Vagina (tissue), 2 donors: ENCODE measurements around the gene TRPM2. TPM values are rescaled to one million over a fixed set of nuclear protein-coding genes. Genes with fewer than 3 reads are reported as not detected.

ENCODE experiments used
- DNase-seq, 2 donors: peaks; one replicate each; pipeline ENCODE4 v3.0.0-alpha.2; 2017; ENCODE audit errors: extremely low spot score in 2 of 2
- H3K27ac ChIP-seq: fragments of 200-600 bp; sonication (generic); one replicate; pipeline ENCODE4 v1.5.1; 2019
- H3K27me3 ChIP-seq: fragments of 200-600 bp; sonication (generic); one replicate; pipeline ENCODE4 v1.5.1; 2019
- H3K36me3 ChIP-seq, 2 donors: fragments of 200-600 bp; sonication (generic); one replicate each; pipeline ENCODE4 v1.5.1; 2017 to 2019
- H3K4me1 ChIP-seq: fragments of 200-600 bp; sonication (generic); one replicate; pipeline ENCODE4 v1.5.1; 2019
- H3K4me3 ChIP-seq, 2 donors: fragments of 200-600 bp; sonication (generic); 1 replicate in 1 of 2; 2 replicates in 1 of 2; pipeline ENCODE4 v1.5.1; 2016 to 2019
- H3K9me3 ChIP-seq: fragments of 200-600 bp; sonication (generic); one replicate; pipeline ENCODE4 v1.5.1; 2019
- POLR2A ChIP-seq, 2 donors: fragments of 450-650 bp; IDR thresholded peaks; one replicate each; pipeline ENCODE4 v1.6.1; 2017; ENCODE audit warnings: antibody characterized with exemption in 2 of 2, mild to moderate bottlenecking in 2 of 2, moderate library complexity in 2 of 2
- POLR2AphosphoS5 ChIP-seq, 2 donors: sonication (generic); formaldehyde crosslinking; IDR thresholded peaks; one replicate each; pipeline ENCODE4 v1.9.0; 2017; ENCODE audit warnings: antibody characterized with exemption in 2 of 2, mild to moderate bottlenecking in 2 of 2, low read depth in 1 of 2; ENCODE audit not compliant: insufficient read depth in 1 of 2
- intact Hi-C: fragments of 100-400 bp; cut with DNase I; formaldehyde crosslinking; loops from one replicate; pipeline ENCODE4 v1.15.1; 2023
- total RNA-seq: library from RNA; depleted of rRNA; stranded (reverse); fragments of >200 nt; gene quantifications from one replicate; pipeline ENCODE4 v1.2.3, GENCODE V29; 2016
- TF ChIP-seq, protein P1 (sequence below), 3 experiments: fragments of 450-650 bp in 2 of 3; fragments of 200-600 bp in 1 of 3; sonication (generic) in 1 of 3; IDR thresholded peaks; one replicate each; pipeline ENCODE4 v1.5.1; 2017 to 2019; ENCODE audit warnings: antibody characterized with exemption in 3 of 3, mild to moderate bottlenecking in 2 of 3, moderate library complexity in 2 of 3

TRPM2 gene
- total RNA-seq, 1 donor from 2014 or later = 2.2 TPM

DNA sequence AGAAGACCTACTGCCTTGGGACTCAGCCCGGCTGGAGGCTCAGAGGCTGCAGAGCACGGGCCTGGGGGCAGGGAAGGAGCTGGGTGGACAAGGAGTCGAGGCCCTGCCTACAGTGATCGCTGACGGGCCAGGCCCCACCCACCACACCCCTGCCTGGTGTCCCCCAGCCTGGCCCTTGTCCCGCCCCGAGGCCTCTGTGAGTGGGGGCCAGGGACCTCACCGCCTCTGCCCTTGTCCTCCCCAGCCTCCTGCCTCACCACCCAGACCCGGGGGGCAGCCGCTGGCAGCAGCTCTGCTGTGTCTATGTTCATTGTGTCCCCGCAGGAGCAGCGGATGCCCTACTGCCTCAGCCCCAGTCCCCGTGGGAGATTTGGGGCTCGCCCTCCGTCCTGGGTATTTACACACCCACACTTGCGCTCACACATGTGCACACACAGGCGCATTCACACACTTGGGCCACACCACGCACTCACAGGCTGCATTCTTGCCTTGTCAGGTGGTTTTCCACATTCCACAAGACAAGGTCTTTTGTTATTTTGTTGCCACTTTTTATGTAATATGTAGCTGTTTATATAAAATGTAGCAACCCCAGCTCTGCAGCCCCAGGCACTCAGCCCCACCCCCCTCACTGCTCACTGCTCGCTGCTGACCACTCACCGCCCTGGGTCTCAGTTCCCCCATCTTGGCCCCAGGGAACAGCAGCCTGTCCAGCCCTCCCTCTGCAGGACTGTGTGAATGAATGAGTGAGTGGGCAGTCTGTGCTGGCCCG lies 46.3 kb upstream of the TRPM2 start:
- H3K27me3 ChIP-seq = no peaks in the 10 kb centered on the region
- no peaks in the 10 kb centered on the region for H3K9me3 ChIP-seq
- H3K4me1 ChIP-seq = peaks cover 39% of the 10 kb centered on the region
- intact Hi-C loops = no loop called here
- no peak for TF ChIP-seq POLR2A (IDR thresholded peaks at IDR 0.05)
- TF ChIP-seq, protein P1, sequence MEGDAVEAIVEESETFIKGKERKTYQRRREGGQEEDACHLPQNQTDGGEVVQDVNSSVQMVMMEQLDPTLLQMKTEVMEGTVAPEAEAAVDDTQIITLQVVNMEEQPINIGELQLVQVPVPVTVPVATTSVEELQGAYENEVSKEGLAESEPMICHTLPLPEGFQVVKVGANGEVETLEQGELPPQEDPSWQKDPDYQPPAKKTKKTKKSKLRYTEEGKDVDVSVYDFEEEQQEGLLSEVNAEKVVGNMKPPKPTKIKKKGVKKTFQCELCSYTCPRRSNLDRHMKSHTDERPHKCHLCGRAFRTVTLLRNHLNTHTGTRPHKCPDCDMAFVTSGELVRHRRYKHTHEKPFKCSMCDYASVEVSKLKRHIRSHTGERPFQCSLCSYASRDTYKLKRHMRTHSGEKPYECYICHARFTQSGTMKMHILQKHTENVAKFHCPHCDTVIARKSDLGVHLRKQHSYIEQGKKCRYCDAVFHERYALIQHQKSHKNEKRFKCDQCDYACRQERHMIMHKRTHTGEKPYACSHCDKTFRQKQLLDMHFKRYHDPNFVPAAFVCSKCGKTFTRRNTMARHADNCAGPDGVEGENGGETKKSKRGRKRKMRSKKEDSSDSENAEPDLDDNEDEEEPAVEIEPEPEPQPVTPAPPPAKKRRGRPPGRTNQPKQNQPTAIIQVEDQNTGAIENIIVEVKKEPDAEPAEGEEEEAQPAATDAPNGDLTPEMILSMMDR (IDR thresholded peaks at IDR 0.05) = no peak
- TF ChIP-seq POLR2AphosphoS5 (IDR thresholded peaks at IDR 0.05; ENCODE audit: insufficient read depth in 1 of 2, low read depth in 1 of 2) = no peak
- no peak overlapping the region for H3K27ac ChIP-seq
- DNase-seq = no peak
- peaks cover 0 to 26% of the 10 kb centered on the region in 2 donors for H3K36me3 ChIP-seq
- no peak overlapping the region for H3K4me3 ChIP-seq

DNA sequence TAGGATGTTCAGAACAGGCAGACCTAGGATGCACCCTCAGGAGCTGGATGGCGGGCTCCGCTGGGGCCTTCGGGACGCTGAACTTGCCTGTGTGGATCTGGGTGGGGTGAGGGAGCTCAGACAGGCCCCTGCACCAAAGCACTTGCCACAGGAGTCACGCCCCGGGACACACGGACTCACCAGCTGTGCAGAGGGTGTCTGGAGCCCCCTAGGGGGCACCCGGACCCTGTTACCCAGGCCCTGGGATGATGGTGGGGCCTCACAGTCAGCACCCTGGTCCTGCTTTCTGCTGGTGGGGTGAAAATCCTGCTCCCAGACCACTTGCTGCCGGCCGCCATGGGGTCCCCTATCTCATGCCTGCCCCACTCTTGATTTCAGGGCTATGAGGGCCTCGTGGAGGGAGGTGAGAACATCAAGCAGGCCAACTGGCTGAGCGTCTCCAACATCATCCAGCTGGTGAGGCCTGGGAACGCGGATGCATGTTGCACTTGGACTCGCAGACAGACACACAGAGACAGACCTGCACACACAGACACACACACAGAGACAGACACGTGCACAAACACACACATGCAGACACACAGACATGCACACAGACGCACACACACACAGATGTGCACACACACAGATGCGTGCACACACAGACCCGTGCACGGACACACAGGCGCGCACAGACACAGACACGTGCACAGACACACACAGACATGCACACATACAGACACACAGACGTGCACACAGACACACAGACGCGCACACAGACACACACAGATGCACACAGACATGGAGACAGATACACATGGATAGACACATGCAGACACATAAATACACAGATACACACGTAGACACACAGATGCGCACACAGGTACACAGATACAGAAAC lies 42.6 kb upstream of the TRPM2 start:
- Histone ChIP-seq H3K4me1 (peaks cover 6% of the 10 kb centered on the region), H3K9me3 (no peaks in the 10 kb centered on the region), H3K27ac (no peak overlapping the region), H3K4me3 (no peak overlapping the region), H3K36me3 (peaks cover 0 to 44% of the 10 kb centered on the region in 2 donors), H3K27me3 (no peaks in the 10 kb centered on the region)
- intact Hi-C loops = loop anchor here (10.0 kb wide), 1 partner anchor 506 kb away; no protein-coding TSS in a partner anchor
- DNase-seq = no peak
- TF ChIP-seq, protein P1 (IDR thresholded peaks at IDR 0.05) = no peak
- TF ChIP-seq POLR2A (IDR thresholded peaks at IDR 0.05) = no peak
- no peak for TF ChIP-seq POLR2AphosphoS5 (IDR thresholded peaks at IDR 0.05; ENCODE audit: insufficient read depth in 1 of 2, low read depth in 1 of 2)

DNA sequence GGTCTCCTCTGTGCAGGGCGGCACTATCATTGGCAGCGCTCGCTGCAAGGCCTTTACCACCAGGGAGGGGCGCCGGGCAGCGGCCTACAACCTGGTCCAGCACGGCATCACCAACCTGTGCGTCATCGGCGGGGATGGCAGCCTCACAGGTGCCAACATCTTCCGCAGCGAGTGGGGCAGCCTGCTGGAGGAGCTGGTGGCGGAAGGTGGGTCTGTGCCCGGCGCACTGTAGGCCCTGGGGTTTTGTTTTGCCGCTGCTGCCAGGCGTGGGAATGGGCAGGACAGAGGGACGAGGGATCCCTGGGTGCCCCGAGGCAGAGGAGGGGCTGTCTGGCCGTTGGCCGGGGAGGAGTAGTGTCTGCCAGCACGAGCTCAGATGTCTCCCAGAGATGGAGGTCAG lies 41.3 kb upstream of the TRPM2 start:
- Histone ChIP-seq H3K36me3 (peaks cover 0 to 48% of the 10 kb centered on the region in 2 donors), H3K4me1 (no peaks in the 10 kb centered on the region), H3K4me3 (no peak overlapping the region), H3K27ac (no peak overlapping the region), H3K27me3 (no peaks in the 10 kb centered on the region), H3K9me3 (no peaks in the 10 kb centered on the region)
- intact Hi-C loops = loop anchor here (10.0 kb wide), 1 partner anchor 507 kb away; no protein-coding TSS in a partner anchor
- TF ChIP-seq, protein P1 (IDR thresholded peaks at IDR 0.05) = no peak
- TF ChIP-seq POLR2AphosphoS5 (IDR thresholded peaks at IDR 0.05; ENCODE audit: insufficient read depth in 1 of 2, low read depth in 1 of 2) (no peak), POLR2A (IDR thresholded peaks at IDR 0.05) (no peak)
- no peak for DNase-seq

DNA sequence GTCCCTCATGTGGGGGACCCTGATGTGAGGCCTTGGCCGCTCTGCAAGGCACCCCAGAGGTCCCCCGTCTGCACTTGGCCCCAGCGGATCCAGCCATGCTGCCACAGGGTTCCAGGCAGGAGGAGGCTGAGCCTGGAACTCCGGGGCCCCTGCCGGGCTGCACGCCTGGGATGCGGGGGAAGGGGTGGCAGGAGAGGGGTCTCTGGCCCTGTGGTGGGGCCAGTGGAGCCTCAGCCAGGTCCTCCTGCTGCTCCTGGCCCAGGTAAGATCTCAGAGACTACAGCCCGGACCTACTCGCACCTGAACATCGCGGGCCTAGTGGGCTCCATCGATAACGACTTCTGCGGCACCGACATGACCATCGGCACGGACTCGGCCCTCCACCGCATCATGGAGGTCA lies 40.7 kb upstream of the TRPM2 start:
- Histone ChIP-seq H3K36me3 (peaks cover 0 to 52% of the 10 kb centered on the region in 2 donors), H3K4me3 (no peak overlapping the region), H3K9me3 (no peaks in the 10 kb centered on the region), H3K27me3 (no peaks in the 10 kb centered on the region), H3K27ac (no peak overlapping the region), H3K4me1 (no peaks in the 10 kb centered on the region)
- TF ChIP-seq POLR2A (IDR thresholded peaks at IDR 0.05) (no peak), POLR2AphosphoS5 (IDR thresholded peaks at IDR 0.05; ENCODE audit: insufficient read depth in 1 of 2, low read depth in 1 of 2) (no peak)
- TF ChIP-seq, protein P1 (IDR thresholded peaks at IDR 0.05) = no peak
- no peak for DNase-seq
- intact Hi-C loops = loop anchor here (10.0 kb wide), 1 partner anchor 508 kb away; no protein-coding TSS in a partner anchor
